NCI-H146 (cell line): ENCODE data around the gene ARHGAP26.

ENCODE experiments used
- DNase-seq: peaks from one replicate; lab custom pipeline; 2025; lab: John Stamatoyannopoulos, UW

Gene ARHGAP26

DNA sequence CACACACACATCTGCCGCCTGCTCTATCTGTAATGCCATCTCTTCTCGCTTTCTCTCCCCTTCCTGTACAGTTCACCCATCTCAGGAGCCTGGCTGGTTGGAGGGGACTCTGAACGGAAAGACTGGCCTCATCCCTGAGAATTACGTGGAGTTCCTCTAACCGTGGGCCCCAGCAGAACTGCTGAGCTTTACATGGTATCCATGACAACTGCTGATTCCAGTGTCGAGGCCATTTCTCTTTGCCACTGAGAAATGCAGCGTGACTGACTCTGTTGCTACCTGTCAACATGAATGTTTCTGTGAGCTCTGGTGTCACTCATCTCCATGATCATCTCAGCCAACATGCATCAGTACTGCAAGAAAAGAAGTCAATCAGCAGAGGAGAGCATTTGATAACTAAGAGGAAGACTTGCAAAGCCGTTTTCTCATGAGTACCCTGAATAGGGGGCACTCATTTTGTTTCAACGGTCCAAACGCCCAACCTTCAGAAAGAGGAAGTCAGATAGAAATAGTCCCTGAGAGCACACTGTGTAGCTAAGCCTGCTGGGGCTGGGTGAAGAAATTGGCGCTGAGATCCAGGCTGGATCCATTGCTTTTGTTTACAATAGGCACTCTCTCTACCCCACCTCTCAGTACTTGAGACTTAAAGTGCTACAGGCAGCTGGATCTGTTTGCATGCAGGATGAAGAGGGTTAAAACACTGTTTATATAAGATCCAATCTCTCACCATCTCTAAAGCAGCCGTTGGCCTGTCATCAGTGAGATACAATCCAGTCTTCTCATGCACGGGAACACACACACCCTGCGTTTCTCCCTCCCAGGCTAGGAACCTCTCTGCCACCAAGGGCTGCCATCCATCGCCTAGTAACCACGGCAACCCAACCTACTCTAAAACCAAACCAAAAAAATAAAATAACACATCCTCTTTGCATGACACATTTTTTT, 452.4 kb downstream of the ARHGAP26 start:
- peak; percentile 44 for DNase-seq

DNA sequence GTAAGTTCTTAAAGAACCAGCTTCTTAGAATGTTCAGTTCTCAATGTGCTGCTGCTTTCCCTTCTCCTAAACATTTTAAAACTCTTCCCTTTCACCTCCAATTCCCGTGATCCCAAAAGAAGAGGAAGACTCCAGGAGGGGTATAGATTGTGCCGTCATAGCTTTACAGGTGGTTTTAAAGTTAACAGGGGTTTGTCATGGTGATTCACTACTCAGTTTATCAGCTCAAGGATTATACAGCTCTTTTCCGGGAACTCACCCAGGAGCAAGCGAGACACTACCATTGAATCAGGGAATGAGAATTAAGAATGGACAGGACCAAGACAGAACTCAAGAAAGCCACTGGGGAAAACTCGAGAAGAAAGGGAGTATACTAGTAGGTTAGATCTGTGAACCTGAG, 454.5 kb downstream of the ARHGAP26 start:
- DNase-seq: no peak

DNA sequence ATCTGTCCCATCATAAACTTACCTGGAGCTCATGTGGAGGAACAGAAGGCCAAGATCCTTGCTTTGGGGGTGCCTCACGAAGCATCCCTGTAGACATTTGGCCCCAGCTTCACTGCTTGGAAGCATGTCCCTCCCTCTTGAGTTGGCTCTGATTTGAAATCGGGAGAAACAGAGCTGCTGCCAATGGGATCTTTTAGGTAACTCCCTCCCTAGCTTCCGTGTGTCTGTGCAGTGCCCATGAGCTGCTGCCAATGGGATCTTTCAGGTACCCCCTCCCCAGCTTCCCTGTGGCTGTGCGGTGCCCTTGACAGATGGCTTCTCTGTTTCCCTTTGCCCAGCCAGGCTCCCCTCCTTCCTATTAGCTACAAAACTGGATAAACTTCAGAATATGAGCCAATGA, 455.3 kb downstream of the ARHGAP26 start:
- no peak for DNase-seq

DNA sequence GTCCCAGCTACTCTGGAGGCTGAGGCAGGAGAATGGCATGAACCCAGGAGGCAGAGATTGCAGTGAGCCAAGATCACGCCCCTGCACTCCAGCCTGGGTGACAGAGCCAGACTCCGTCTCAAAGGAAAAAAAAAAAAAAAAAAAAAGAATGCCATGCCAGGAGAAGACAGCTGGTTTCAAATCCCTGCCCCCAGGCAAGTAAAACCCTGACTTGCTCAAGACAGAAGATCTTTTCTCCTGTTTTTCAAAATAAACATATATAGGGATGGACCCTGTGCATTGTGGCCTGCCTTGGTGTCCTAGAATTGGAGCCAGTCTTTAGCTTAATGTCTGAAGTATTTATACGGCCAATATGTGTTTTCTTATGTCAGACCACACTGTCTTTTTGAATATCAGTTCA, 456.2 kb downstream of the ARHGAP26 start:
- no peak for DNase-seq

DNA sequence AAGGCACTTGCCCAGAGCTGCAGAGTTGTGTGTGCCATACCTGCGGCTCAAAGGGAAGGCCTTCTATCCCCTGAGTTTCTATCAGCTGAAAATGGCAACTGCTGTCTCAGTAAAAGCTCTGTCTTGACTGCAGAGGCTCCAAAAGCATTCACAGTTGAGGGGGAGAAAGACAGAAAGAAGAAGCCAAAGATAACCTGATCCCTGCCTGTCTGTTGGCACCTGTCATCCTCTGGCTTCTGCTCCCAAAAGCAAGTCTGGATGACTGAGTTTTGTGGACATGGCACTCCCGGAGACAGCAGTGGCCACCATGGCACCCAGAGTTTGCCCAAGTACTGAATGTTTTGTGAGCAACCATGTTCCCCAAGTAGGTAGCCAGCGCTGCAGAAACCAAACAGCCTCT, 456.7 kb downstream of the ARHGAP26 start:
- DNase-seq: no peak

DNA sequence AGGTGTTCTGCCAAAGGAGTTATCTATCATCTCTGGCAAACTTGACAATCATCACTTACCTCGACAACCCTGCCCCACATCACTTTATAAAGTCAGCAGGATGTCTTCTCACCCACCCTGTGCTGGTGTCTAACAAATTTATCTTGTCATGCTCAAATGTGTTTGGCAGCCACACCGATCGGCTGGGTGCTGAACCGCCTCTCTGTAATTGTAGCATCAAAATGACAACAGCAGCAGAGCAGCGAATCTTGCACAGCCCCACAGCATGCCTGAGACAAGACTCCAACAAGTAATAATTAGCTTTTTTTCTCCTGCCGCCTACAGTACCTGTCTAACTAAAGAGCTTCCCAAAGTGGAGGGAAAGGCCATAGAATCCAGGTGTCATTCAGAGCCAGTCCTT, 457.1 kb downstream of the ARHGAP26 start:
- DNase-seq: no peak

DNA sequence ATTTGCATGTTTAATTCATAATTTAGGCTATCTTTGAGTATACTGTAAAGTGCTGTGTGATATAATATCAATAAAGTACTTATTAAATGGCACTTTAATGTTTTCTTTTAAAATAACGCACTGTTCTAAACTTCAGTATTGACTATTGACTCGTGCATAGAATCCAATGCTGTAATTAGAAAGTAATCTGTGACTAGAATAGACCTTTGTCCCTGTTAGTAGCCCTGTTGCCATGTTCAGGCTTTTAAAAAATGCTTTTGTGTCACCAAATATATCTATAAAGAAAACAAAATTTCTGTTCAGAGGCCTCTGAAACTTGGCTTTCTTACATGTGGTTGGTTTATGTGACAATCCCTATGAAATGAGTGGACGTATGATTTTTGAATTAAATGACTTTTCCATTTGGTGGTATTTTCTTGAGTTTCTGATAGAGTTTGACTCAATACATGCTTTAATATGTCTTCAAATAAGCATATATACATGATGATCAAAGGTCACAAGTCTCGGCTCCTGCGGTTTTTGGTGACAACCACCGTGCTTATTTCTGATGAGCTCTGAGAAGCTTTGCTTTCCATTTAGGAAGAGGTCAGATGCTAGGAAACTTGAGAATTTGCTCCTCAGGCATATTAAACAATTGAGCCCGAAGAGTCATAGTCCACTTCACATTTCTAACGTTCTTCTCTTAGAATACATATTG, 458.6 kb downstream of the ARHGAP26 start:
- DNase-seq: no peak

DNA sequence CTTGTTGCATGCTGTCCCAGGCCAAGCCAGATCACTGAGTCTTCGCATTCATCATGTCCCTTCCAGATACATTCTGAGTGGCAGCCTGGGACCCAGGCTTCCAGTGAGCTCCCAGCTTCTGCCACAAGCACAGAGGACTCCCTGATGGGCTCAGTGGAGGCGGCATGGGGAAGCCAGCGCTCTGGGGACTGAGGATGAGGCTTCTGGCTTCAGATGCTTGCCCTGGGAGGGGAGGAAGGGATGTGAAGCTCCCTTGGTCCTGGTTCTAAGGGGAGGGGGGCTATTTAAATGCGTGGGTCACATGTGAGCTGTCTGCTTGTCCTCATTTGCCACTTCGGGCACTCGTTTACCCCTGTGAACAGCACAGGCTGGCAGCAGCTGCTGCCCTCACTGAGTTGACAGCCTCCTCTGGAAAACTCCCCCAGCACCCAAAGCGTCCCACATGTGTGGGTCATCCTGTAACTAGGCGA, 459.3 kb downstream of the ARHGAP26 start:
- DNase-seq: no peak

DNA sequence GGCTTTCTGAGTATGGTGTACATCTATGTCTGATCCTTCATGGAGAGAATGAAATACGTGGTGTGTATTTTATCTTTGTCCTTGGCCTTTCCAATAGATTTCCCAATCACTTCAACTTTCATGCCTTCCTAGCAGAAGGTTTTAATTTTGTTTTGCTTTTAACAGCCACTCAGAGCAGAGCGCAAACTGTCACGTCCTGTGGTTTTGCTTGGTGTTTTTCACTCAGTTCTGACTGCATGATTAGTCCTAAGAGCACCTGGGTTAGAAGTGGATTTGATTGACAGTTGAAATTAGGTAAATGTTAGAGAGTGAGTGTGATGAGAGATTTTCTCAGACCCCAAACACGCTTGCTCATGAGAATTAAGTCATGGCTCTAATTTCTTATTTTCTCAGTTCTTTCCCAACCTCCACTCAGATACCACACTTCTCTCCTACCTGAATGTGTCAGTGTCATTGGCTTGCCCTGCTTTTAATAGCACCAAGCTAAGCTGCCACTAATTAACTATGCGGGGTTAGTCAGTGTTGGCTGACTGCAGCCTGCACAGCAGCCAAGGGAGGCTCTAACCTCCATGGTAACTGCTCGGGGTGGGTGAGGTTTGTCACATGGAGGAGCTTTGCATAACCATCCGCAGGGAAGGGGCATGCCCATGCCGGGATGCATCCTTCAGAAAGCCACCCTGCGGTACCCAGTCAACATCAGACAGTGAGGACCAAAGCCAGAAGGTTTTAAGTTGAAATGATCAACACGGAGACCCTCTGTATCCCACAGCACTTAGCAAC, 459.9 kb downstream of the ARHGAP26 start:
- no peak for DNase-seq

DNA sequence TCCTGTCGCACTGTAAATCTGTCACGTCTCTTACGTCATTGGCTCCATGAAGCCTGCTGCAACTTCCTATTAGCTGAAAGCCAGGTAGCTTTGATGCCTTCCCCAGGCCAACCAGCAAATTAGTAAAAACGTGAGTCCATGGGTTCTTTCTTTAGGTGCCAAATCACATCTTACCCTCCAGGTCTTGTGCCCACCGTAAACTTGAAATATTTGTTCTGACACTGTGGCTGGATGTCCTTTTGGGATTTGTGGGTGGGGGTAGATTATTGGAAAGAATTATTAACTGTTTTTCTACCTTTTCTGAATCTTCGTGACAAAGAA, 460.5 kb downstream of the ARHGAP26 start:
- DNase-seq: no peak

DNA sequence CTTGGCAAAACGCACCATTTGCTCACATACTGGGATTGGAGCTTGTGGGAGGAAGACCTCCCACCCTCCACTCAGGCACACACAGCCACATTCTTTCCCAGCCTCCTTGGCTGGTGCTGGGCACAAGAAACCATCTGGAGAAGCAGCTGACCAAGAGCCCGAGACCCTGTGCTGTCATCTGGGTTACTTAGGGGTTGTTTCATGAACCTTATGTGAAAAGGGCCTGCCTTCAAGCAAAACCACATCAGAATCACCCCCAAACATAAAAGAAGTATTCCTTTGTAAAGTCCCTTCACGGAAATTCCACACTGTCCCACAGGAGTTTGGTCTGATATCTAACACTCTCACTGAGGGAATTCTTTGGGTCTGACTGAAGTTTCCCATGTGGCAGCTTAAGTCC, 461.2 kb downstream of the ARHGAP26 start:
- no peak for DNase-seq

DNA sequence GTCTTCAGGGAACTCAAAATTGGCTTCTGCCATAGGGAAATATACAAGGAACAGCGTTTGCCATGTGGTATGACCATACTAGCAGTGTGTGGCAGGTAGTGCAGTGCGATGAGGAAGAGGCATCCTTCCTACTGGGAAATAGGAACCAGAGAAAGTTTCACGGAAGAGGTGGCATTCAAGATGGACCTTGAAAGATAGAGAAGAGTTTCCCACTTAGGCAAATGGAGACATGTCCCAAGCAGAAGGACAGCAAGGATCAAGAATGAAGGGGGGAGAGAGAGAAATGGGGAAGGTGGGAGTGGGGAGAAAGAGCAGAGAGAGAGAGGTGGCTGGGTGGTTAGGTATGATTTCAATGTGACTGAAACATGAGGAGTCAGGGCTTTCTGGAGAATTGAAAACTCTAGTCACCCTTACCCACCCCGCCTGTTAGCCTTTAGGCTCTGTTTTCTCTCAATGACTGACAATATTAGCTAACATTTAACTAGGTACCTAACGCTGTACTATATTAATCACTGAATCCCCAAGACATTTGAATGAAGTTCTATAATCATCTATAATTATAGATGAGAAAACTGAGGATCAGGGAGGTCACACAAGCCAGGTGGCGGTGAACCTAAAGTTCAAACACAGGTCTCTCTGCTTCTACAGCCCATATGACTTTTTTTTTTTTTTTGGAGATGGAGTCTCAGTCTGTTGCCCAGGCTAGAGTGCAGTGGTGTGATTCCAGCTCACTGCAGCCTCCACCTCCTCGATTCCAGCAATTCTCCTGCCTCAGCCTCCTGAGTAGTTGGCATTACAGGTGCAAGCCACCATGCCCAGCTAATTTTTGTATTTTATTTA, 462.0 kb downstream of the ARHGAP26 start:
- no peak for DNase-seq

DNA sequence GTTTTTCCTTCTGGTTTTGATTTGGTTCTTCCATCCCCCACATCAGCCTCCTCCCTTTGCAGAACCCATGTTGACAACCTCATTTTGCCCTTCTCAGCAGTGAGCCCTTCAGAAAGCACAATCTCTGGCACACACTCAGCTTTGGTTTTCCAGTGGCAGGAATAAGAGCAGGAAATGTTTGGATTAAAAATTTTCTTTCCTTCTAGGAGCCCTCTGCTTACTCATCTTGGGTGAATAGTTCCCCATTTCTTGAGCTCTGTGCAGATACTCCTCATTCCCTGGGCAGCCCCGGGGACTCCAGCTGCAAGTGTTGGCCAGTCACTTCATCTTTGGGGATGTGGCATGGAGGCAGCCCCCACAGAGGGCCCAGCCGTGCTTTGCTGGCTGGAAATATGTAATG, 462.9 kb downstream of the ARHGAP26 start:
- no peak for DNase-seq

DNA sequence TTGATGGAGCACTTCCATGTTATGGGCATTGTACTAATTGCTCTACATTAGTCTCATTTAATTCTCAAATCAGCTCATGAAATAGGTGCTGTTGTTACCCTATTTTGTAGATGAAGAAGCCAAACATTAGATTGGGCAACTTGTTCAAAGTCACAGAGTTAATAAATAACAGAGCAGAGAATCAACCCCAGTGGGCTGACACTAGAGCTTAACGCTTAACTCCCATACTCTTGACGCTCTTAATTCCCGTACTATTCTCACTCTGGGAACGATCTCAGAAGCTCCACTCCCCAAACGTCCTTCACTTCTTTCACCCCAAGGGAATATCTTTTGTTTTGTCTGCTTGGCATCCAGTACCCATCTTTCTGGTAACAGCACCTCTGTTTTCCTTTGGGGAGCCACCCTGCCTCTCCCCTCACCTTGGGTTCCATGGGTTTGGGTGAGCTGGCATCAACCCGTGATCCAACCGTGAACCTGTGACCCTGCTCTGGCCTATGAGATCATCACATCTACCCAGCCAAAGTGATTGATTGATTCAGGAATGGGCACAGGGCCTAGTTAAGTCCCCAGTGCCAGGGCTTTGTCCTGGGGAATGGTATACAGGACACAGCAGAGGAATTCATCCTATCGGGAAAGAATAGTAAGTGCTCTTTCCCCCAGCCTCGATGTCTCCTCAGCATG, 464.1 kb downstream of the ARHGAP26 start:
- no peak for DNase-seq

DNA sequence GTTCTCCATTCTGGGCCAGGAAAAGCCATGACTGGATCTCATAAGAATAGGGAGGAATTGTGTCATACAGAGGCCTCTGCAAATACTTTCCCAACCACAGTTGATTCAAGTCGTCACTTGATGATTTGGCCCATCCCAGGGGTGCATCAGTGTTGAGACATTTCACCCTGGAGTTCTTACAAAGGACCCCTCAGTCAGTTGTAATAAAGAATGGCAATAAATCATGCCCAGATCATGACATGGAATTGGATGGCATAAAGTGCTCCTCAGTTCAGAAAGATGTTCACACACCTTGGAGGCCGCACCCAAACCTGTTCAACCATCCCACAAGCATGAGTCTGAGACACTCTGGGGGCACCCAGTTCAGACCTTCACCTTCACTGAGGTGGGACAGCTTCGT, 465.2 kb downstream of the ARHGAP26 start:
- no peak for DNase-seq

DNA sequence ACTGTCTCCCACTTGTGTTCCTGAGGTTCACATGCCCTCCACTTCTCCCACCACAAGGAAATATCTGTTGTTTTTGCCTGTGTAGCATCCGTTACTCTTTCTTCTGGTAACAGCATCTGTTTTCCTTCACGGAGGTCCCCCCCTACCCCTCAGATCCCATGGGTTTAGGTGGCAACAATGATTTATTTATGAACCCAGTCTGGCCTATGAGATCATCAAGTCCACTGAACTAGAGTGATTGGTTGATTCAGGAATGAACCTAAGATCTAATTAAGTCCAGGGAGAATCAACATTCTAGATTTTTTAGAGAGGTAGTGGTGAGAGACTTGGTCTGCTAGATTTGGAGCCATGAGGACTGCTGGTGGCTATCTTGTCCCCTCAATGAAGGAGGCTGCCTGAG, 466.5 kb downstream of the ARHGAP26 start:
- DNase-seq: no peak

DNA sequence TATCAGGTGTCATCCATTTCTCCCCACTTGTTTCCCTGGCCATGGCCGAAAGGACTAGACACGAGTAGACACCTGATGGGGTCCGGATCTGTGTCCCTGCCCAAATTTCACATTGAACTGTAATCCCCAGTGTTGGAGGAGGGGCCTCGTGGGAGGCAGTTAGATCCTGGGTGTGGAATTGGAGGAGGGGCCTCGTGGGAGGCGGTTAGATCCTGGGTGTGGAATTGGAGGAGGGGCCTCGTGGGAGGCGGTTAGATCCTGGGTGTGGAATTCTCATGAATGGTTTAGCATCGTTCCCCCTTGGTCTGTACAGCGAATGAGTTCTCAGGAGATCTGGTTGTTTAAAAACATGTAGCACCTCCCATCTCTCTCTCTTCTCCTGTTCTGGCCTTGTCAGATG, 467.5 kb downstream of the ARHGAP26 start:
- no peak for DNase-seq

DNA sequence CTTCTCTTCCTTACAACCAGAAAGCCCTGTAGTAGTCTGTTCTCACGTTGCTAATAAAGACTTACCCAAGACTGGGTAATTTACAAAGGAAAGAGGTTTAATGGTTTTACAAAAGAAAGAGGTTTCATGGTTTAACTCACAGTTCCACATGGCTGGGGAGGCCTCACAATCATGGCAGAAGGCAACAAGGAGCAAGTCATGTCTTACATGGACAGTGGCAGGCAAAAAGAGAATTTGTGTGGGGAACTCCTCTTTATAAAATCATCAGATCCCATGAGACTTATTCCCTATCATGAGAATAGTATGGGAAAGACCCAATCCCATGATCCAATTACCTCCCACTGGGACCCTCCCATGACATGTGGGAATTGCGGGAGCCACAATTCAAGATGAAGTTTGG, 468.4 kb downstream of the ARHGAP26 start:
- no peak for DNase-seq

DNA sequence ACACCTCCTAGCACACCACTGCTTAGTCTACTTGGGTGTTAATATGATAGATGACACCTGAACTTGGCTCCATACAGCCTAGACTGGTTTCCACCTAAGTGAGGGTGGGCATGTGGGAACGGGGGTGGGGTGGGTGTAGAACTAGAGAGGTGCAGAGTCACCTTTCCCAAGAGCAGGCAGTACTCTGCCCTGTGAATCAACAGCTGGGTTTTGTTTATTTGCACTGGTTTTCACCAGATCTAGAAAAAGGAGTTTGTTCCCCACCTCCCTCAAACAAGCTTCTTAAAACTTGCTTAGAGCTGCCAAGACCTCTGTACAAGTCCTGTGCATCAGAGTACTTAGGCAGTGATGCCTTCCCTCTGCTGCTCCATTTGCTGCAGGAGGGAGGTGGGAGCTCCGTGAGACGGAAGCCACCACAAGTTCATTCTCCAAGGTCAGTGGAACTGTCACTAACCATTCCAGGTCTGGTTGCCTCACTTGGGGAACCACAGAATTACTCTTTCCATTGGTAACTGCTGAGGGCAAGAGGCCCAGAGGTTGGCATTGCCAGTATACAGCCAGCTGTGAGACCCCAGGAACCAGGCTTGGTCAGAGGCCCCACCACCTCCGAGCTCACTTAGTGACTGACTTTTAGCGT, 469.8 kb downstream of the ARHGAP26 start:
- no peak for DNase-seq

DNA sequence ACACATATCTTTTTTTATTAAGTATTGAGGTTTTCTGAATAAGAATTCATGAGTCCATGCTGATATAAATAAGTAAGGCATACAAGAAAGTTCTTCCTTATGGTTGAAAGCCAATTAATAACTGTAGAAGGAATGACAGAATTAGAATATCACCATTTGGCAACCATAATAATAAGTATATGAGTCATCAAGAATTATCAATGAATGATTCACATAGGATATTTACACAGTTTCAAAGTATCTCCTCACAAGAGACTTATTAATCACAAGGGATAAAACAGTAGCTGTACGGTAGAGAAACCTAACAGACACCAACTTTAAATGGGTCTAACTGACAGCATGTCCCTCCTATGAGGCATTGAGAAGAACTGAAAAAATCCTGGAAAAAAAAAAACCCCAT, 471.7 kb downstream of the ARHGAP26 start:
- no peak for DNase-seq

DNA sequence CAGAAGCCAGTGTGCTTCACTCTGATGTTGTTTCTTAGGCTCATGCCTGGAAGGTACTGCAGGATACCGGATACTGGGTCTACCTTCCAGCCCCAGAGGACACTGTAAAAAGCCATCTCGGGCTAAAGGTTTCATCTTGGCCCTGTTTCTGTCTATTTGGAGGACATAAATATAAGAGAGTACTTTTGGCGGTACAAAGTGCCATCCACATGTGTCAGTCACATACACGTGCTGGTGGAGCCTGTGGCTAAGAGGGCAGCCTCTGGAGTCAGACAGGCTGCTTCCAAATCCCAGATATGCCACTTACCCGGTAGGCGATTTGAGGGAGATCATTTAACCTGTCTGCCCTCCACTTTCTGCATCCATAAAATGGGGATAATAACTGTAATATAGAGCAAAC, 472.9 kb downstream of the ARHGAP26 start:
- no peak for DNase-seq
